H1 (cell line): Measurements from ENCODE around the gene SEH1L. TPM values are rescaled to one million over a fixed set of nuclear protein-coding genes. Genes with fewer than 3 reads are reported as not detected.

Experiments
- ASH2L ChIP-seq: fragments of 200-600, 300-600 bp; sonication (generic); IDR thresholded peaks from one replicate; pipeline ENCODE4 v1.7.1; 2017; ENCODE audit warnings: low read length
- ATF3 ChIP-seq: IDR thresholded peaks from 2 replicates; pipeline ENCODE4 v1.6.1; 2011; ENCODE audit warnings: low read depth, mild to moderate bottlenecking, low read length; ENCODE audit not compliant: insufficient read depth
- BRCA1 ChIP-seq: IDR thresholded peaks from 2 replicates; pipeline ENCODE4 v1.6.1; 2012; ENCODE audit warnings: low read depth, low read length, improper control_type of control experiment
- CHD7 ChIP-seq: fragments of 300-600 bp; sonication (generic); IDR thresholded peaks from 2 replicates; pipeline ENCODE4 v1.7.1; 2012; ENCODE audit warnings: low read length, moderate library complexity, mild to moderate bottlenecking, inconsistent platforms; ENCODE audit not compliant: insufficient replicate concordance
- CREB1 ChIP-seq: IDR thresholded peaks from 2 replicates; pipeline ENCODE4 v1.6.1; 2012; ENCODE audit warnings: inconsistent platforms
- E2F6 ChIP-seq: IDR thresholded peaks from 2 replicates; pipeline ENCODE4 v1.6.1; 2012; ENCODE audit warnings: inconsistent platforms
- EP300 ChIP-seq, 2 experiments: IDR thresholded peaks; 1 replicate in 1 of 2; 2 replicates in 1 of 2; pipeline ENCODE4 v1.6.1; 2011 to 2012; ENCODE audit warnings: low read depth in 2 of 2, low read length in 2 of 2, mild to moderate bottlenecking in 2 of 2, borderline replicate concordance in 1 of 2, inconsistent platforms in 1 of 2, moderate library complexity in 1 of 2
- GTF2F1 ChIP-seq: IDR thresholded peaks from 2 replicates; pipeline ENCODE4 v1.6.1; 2012; ENCODE audit warnings: low read depth, low read length, improper control_type of control experiment, borderline replicate concordance
- POLR2A ChIP-seq, 2 experiments: IDR thresholded peaks; 1 replicate in 1 of 2; 2 replicates in 1 of 2; pipeline ENCODE4 v1.6.1; 2011; ENCODE audit warnings: low read depth in 2 of 2, low read length in 2 of 2, mild to moderate bottlenecking in 2 of 2; ENCODE audit errors: control extremely low read depth in 1 of 2
- POU5F1 ChIP-seq: IDR thresholded peaks from 2 replicates; pipeline ENCODE4 v1.6.1; 2011; ENCODE audit warnings: low read depth, mild to moderate bottlenecking, low read length, moderate library complexity
- TAF1 ChIP-seq: IDR thresholded peaks from 2 replicates; pipeline ENCODE4 v1.6.1; 2011; ENCODE audit warnings: mild to moderate bottlenecking, low read depth, low read length
- polyA plus RNA-seq, 7 experiments: library from polyadenylated mRNA; depleted of rRNA in 3 of 7; stranded (reverse) in 5 of 7; unstranded in 2 of 7; fragments of >200 nt in 5 of 7; fragments of 200-250 nt in 2 of 7; gene quantifications; 1 replicate in 5 of 7; 2 replicates in 1 of 7; 4 replicates in 1 of 7; pipeline versions ENCODE4 v1.2.1 to v1.2.3, GENCODE V29; 2011 to 2013; ENCODE audit warnings: missing spikeins in 2 of 7, mixed read lengths in 2 of 7
- total RNA-seq: library from RNA; stranded (reverse); fragmentation: NEBNext Ultra II Directional; extraction: Animal tissue kit (Norgen Biotek cat#: 25700); gene quantifications from 2 replicates; pipeline ENCODE4 v1.2.1, GENCODE V29; 2021

Gene SEH1L
- total and polyA plus RNA-seq, 2 of the 8 experiments (the other 6 are each of a cell fraction or from before 2014, with no cell fraction given): 41.7 to 96.7 TPM

- no peak for TF ChIP-seq CHD7
- no peak for TF ChIP-seq ATF3
- TF ChIP-seq POU5F1: no peak
- no peak for TF ChIP-seq E2F6
- no peak for TF ChIP-seq POLR2A (IDR thresholded peaks at IDR 0.05; ENCODE audit: control extremely low read depth in 1 of 2, low read depth in 2 of 2, low read length in 2 of 2)
- no peak for TF ChIP-seq CREB1
- no peak for TF ChIP-seq EP300 (IDR thresholded peaks at IDR 0.05; ENCODE audit: borderline replicate concordance in 1 of 2, low read depth in 2 of 2, low read length in 2 of 2)
- no peak for TF ChIP-seq TAF1
- no peak for TF ChIP-seq ASH2L
- no peak for TF ChIP-seq GTF2F1
- TF ChIP-seq BRCA1: no peak
Measured at GRCh38 chr18:13011719-13012118, 63.9 kb downstream of the SEH1L start (continued).
